GM12878 (cell line): ENCODE data around the gene EMP1.

Experiments used
- BCL11A ChIP-seq: IDR thresholded peaks from 2 replicates; pipeline ENCODE4 v1.6.1; 2011; ENCODE audit warnings: low read depth, low read length
- CHD1 ChIP-seq: IDR thresholded peaks from 2 replicates; pipeline ENCODE4 v1.6.1; 2012; ENCODE audit warnings: low read depth, low read length, improper control_type of control experiment
- CTCF ChIP-seq, 3 experiments: IDR thresholded peaks in 2 of 3; conservative IDR thresholded peaks in 1 of 3; 2 replicates each; pipeline ENCODE4 v1.5.1; 2011; ENCODE audit warnings: low read depth in 3 of 3, low read length in 3 of 3, mild to moderate bottlenecking in 3 of 3, control low read depth in 2 of 3, moderate library complexity in 2 of 3, inconsistent platforms in 1 of 3, mixed read lengths in 1 of 3; ENCODE audit not compliant: control insufficient read depth in 2 of 3, insufficient read depth in 1 of 3; ENCODE audit errors: extremely low read depth in 1 of 3
- EP300 ChIP-seq, 2 experiments: fragments of 150-350 bp in 1 of 2; IDR thresholded peaks; 2 replicates each; pipeline ENCODE4 v1.6.1; 2011 to 2012; ENCODE audit warnings: low read depth in 2 of 2, low read length in 2 of 2, borderline replicate concordance in 1 of 2, improper control_type of control experiment in 1 of 2, inconsistent platforms in 1 of 2; ENCODE audit not compliant: control insufficient read depth in 1 of 2
- EZH2 ChIP-seq: IDR thresholded peaks from 2 replicates; pipeline ENCODE4 v1.6.1; 2012; ENCODE audit warnings: low read depth, mild to moderate bottlenecking, control low read depth, inconsistent platforms, low read length, borderline replicate concordance; ENCODE audit not compliant: control insufficient read depth
- IRF3 ChIP-seq: fragments of 450-650 bp; IDR thresholded peaks from 2 replicates; pipeline ENCODE4 v1.6.1; 2014; ENCODE audit warnings: mild to moderate bottlenecking
- JUNB ChIP-seq: IDR thresholded peaks from 2 replicates; pipeline ENCODE4 v1.6.1; 2016; ENCODE audit warnings: antibody characterized with exemption, mild to moderate bottlenecking
- POLR2A ChIP-seq: IDR thresholded peaks from 2 replicates; pipeline ENCODE4 v1.6.1; 2011; ENCODE audit warnings: low read depth, mild to moderate bottlenecking, low read length
- REST ChIP-seq: IDR thresholded peaks from 2 replicates; pipeline ENCODE4 v1.6.1; 2012; ENCODE audit warnings: mild to moderate bottlenecking, low read depth, low read length
- TBL1XR1 ChIP-seq: IDR thresholded peaks from 2 replicates; pipeline ENCODE4 v1.6.1; 2012; ENCODE audit warnings: low read depth, low read length, improper control_type of control experiment
- YBX1 ChIP-seq: fragments of 450-650 bp; IDR thresholded peaks from 2 replicates; pipeline ENCODE4 v1.6.1; 2016; ENCODE audit warnings: antibody characterized with exemption
- ZBTB33 ChIP-seq: fragments of 450-650 bp; IDR thresholded peaks from 2 replicates; pipeline ENCODE4 v1.6.1; 2017; ENCODE audit warnings: mild to moderate bottlenecking

GRCh38 chr12:13148485-13148847 is 48.1 kb upstream of the EMP1 start:
- TF ChIP-seq REST (no peak), CTCF (IDR thresholded peaks at IDR 0.05 in 2 of 3, conservative IDR thresholded peaks at IDR 0.05 in 1 of 3; ENCODE audit: control insufficient read depth in 2 of 3, extremely low read depth in 1 of 3, insufficient read depth in 1 of 3, low read depth in 3 of 3, low read length in 3 of 3) (no peak), JUNB (no peak), EZH2 (no peak), ZBTB33 (no peak), CHD1 (no peak), EP300 (IDR thresholded peaks at IDR 0.05; ENCODE audit: borderline replicate concordance in 1 of 2, control insufficient read depth in 1 of 2, low read depth in 2 of 2, low read length in 2 of 2) (no peak), BCL11A (no peak), POLR2A (no peak), TBL1XR1 (no peak), YBX1 (no peak), IRF3 (no peak)
